Activated CD8-positive, alpha-beta T cell treated with anti-CD3 and anti-CD28 coated beads for 36 hours (primary cell): ENCODE data around the gene AFP. TPM values are rescaled to one million over a fixed set of nuclear protein-coding genes. Genes with fewer than 3 reads are reported as not detected.

Source experiments
- ATAC-seq: fragments of 200-7000 bp; cut with Tn5 transposase; one replicate; pipeline ENCODE4 v1.10.0; 2021; ENCODE audit warnings: mild to moderate bottlenecking, moderate library complexity
- CTCF ChIA-PET: fragments of 350-600 bp; sonication (Branson Sonifier 250); formaldehyde crosslinking; loops from one replicate; lab custom pipeline; 2021; ENCODE audit warnings: antibody characterized with exemption; lab: Charles Lee
- POLR2A ChIA-PET: fragments of 350-600 bp; sonication (Branson Sonifier 250); formaldehyde crosslinking; loops from one replicate; lab custom pipeline; 2021; ENCODE audit warnings: antibody characterized with exemption; lab: Charles Lee
- DNase-seq: peaks from one replicate; pipeline ENCODE4 v3.0.0-alpha.2; 2020
- H3K27ac Mint-ChIP-seq: one replicate; pipeline ENCODE4 v1.8.0; 2021; ENCODE audit warnings: mild to moderate bottlenecking, mixed read lengths
- H3K27me3 Mint-ChIP-seq: one replicate; pipeline ENCODE4 v1.8.0; 2021; ENCODE audit warnings: mixed read lengths
- H3K36me3 Mint-ChIP-seq: one replicate; pipeline ENCODE4 v1.8.0; 2021; ENCODE audit warnings: low read depth, mixed read lengths
- H3K4me1 Mint-ChIP-seq: one replicate; pipeline ENCODE4 v1.8.0; 2021; ENCODE audit warnings: low read depth, mixed read lengths
- H3K4me3 Mint-ChIP-seq: one replicate; pipeline ENCODE4 v1.8.0; 2021; ENCODE audit warnings: mild to moderate bottlenecking, moderate library complexity, mixed read lengths
- H3K9me3 Mint-ChIP-seq: one replicate; pipeline ENCODE4 v1.8.0; 2021; ENCODE audit warnings: mixed read lengths
- intact Hi-C: fragments of 100-400 bp; cut with micrococcal nuclease; formaldehyde crosslinking; loops from one replicate; pipeline ENCODE4 v1.10.0; 2022
- total RNA-seq, 2 experiments: library from RNA; stranded (reverse); gene quantifications; one replicate each; pipeline ENCODE4 v1.2.3, GENCODE V29; 2021
- TF ChIP-seq, protein P1 (sequence below): fragments of 200-600 bp; IDR thresholded peaks from one replicate; pipeline ENCODE4 v1.8.0; 2022; ENCODE audit warnings: antibody characterized with exemption, mild to moderate bottlenecking

The AFP gene
- total RNA-seq, 2 experiments from 2014 or later, result not detected

GRCh38 chr4:73432169-73433000 lies 3.6 kb upstream of the AFP start:
- TF ChIP-seq, protein P1, sequence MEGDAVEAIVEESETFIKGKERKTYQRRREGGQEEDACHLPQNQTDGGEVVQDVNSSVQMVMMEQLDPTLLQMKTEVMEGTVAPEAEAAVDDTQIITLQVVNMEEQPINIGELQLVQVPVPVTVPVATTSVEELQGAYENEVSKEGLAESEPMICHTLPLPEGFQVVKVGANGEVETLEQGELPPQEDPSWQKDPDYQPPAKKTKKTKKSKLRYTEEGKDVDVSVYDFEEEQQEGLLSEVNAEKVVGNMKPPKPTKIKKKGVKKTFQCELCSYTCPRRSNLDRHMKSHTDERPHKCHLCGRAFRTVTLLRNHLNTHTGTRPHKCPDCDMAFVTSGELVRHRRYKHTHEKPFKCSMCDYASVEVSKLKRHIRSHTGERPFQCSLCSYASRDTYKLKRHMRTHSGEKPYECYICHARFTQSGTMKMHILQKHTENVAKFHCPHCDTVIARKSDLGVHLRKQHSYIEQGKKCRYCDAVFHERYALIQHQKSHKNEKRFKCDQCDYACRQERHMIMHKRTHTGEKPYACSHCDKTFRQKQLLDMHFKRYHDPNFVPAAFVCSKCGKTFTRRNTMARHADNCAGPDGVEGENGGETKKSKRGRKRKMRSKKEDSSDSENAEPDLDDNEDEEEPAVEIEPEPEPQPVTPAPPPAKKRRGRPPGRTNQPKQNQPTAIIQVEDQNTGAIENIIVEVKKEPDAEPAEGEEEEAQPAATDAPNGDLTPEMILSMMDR, result no peak
- ATAC-seq, result no peak
- CTCF ChIA-PET, result interaction anchor here (1.4 to 6.4 kb wide), 2 partner anchors 13 to 91 kb away, joined by 4 to 39 read pairs; no protein-coding TSS in a partner anchor
- intact Hi-C loops, result no loop called here
- Mint-ChIP-seq H3K9me3 (no peaks in the 10 kb centered on the region), H3K36me3 (no peaks in the 10 kb centered on the region), H3K27me3 (peaks cover 5% of the 10 kb centered on the region), H3K4me1 (no peaks in the 10 kb centered on the region), H3K4me3 (no peak overlapping the region), H3K27ac (no peak overlapping the region)
- no peak for DNase-seq
- POLR2A ChIA-PET, result no interaction called here

DNA sequence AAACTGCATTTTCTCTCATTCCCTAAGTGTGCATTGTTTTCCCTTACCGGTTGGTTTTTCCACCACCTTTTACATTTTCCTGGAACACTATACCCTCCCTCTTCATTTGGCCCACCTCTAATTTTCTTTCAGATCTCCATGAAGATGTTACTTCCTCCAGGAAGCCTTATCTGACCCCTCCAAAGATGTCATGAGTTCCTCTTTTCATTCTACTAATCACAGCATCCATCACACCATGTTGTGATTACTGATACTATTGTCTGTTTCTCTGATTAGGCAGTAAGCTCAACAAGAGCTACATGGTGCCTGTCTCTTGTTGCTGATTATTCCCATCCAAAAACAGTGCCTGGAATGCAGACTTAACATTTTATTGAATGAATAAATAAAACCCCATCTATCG lies 2.9 kb upstream of the AFP start:
- TF ChIP-seq, protein P1, result no peak
- Mint-ChIP-seq H3K27ac (no peak overlapping the region), H3K27me3 (peaks cover 5% of the 10 kb centered on the region), H3K9me3 (no peaks in the 10 kb centered on the region), H3K4me3 (no peak overlapping the region), H3K36me3 (no peaks in the 10 kb centered on the region), H3K4me1 (no peaks in the 10 kb centered on the region)
- ChIA-PET CTCF (interaction anchor here (1.0 to 6.4 kb wide), 2 partner anchors 12 kb away, joined by 3 to 39 read pairs; no protein-coding TSS in a partner anchor), POLR2A (no interaction called here)
- DNase-seq, result no peak
- intact Hi-C loops, result no loop called here
- no peak for ATAC-seq

DNA sequence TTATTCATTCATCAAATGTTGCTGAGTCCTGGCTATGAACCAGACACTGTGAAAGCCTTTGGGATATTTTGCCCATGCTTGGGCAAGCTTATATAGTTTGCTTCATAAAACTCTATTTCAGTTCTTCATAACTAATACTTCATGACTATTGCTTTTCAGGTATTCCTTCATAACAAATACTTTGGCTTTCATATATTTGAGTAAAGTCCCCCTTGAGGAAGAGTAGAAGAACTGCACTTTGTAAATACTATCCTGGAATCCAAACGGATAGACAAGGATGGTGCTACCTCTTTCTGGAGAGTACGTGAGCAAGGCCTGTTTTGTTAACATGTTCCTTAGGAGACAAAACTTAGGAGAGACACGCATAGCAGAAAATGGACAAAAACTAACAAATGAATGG lies 1.7 kb upstream of the AFP start:
- intact Hi-C loops, result no loop called here
- H3K27me3 Mint-ChIP-seq, result peaks cover 2% of the 10 kb centered on the region
- H3K4me3 Mint-ChIP-seq, result no peak overlapping the region
- ChIA-PET CTCF (interaction anchor here (1.0 to 6.4 kb wide), 2 partner anchors 11 to 13 kb away, joined by 3 to 39 read pairs; no protein-coding TSS in a partner anchor), POLR2A (no interaction called here)
- no peaks in the 10 kb centered on the region for H3K9me3 Mint-ChIP-seq
- ATAC-seq (no peak), DNase-seq (no peak)
- TF ChIP-seq, protein P1, result peak; percentile 24
- no peaks in the 10 kb centered on the region for H3K4me1 Mint-ChIP-seq
- H3K27ac Mint-ChIP-seq, result no peak overlapping the region
- H3K36me3 Mint-ChIP-seq, result no peaks in the 10 kb centered on the region

GRCh38 chr4:73436674-73437557 lies 895 bp downstream of the AFP start:
- no peak overlapping the region for H3K27ac Mint-ChIP-seq
- no peaks in the 10 kb centered on the region for H3K4me1 Mint-ChIP-seq
- intact Hi-C loops, result no loop called here
- H3K36me3 Mint-ChIP-seq, result no peaks in the 10 kb centered on the region
- no peak for DNase-seq
- ATAC-seq, result no peak
- H3K4me3 Mint-ChIP-seq, result no peak overlapping the region
- CTCF ChIA-PET, result interaction anchor here (2.4 kb wide), 1 partner anchor 9 kb away, joined by 13 read pairs; no protein-coding TSS in a partner anchor
- H3K27me3 Mint-ChIP-seq, result peaks cover 4% of the 10 kb centered on the region
- H3K9me3 Mint-ChIP-seq, result no peaks in the 10 kb centered on the region
- POLR2A ChIA-PET, result no interaction called here
- TF ChIP-seq, protein P1, result no peak
